Lower leg skin (tissue), 3 donors: ENCODE data around the gene FAM177A1.

Experiments used
- CTCF ChIP-seq, 3 donors: fragments of 450-650 bp; IDR thresholded peaks; one replicate each; pipeline ENCODE4 v1.5.1; 2016; ENCODE audit warnings: antibody characterized with exemption in 3 of 3, mild to moderate bottlenecking in 3 of 3, moderate library complexity in 2 of 3
- POLR2A ChIP-seq, 2 donors: fragments of 450-650 bp; IDR thresholded peaks; one replicate each; pipeline ENCODE4 v1.6.1; 2016 to 2017; ENCODE audit warnings: antibody characterized with exemption in 2 of 2, mild to moderate bottlenecking in 1 of 2, moderate library complexity in 1 of 2

- no peak for TF ChIP-seq CTCF (IDR thresholded peaks at IDR 0.05)
- TF ChIP-seq POLR2A (IDR thresholded peaks at IDR 0.05), result no peak
Measured at GRCh38 chr14:35004839-35005238, 41.2 kb upstream of the FAM177A1 start.
